Mucosa of descending colon (tissue), 3 donors: ENCODE results near the gene ANKS1B. TPM values are rescaled to one million over a fixed set of nuclear protein-coding genes. Genes with fewer than 3 reads are reported as not detected.

ENCODE experiments used
- ATAC-seq: fragments of 200-7000 bp; cut with Tn5 transposase; one replicate; pipeline ENCODE4 v1.9.1; 2020; ENCODE audit warnings: mild to moderate bottlenecking, moderate library complexity
- DNase-seq, 3 donors: peaks; one replicate each; pipeline ENCODE4 v3.0.0-alpha.2; 2020
- H3K36me3 ChIP-seq: fragments of 200-600 bp; one replicate; pipeline ENCODE4 v1.8.0; 2021; ENCODE audit warnings: low read depth, mild to moderate bottlenecking
- H3K4me1 ChIP-seq: fragments of 200-600 bp; one replicate; pipeline ENCODE4 v1.8.0; 2021; ENCODE audit warnings: low read depth, mild to moderate bottlenecking
- H3K4me3 ChIP-seq: fragments of 200-600 bp; one replicate; pipeline ENCODE4 v1.8.0; 2021; ENCODE audit warnings: mild to moderate bottlenecking
- H3K9me3 ChIP-seq: fragments of 200-600 bp; one replicate; pipeline ENCODE4 v1.8.0; 2021; ENCODE audit warnings: mild to moderate bottlenecking
- CTCF ChIP-seq: fragments of 200-600 bp; IDR thresholded peaks from one replicate; pipeline ENCODE4 v1.8.0; 2022; ENCODE audit warnings: antibody characterized with exemption, mild to moderate bottlenecking
- intact Hi-C, 2 donors: fragments of 100-400 bp; cut with DNase I in 1 of 2; cut with micrococcal nuclease in 1 of 2; formaldehyde crosslinking; loops; one replicate each; pipeline versions ENCODE4 v1.11.0 to v1.11.1; 2022; cut with DNase I, micrococcal nuclease
- total RNA-seq, 3 donors: library from RNA; stranded (reverse); fragmentation: NEBNext Ultra II Directional in 2 of 3; extraction: Animal tissue kit (Norgen Biotek cat#: 25700) in 2 of 3; gene quantifications; one replicate each; pipeline versions ENCODE4 v1.2.1 to v1.2.4, GENCODE V29; 2021 to 2023
- donor health status: DM: no; HTN: no; CAD: no; lungs with moderate emphysema.
- donor health status: DM: no; HTN: no; CAD: no.
- donor health status: DM: no; HTN: yes; CAD: no.

The ANKS1B gene
- total RNA-seq, 3 donors from 2014 or later, result 1.1 to 22.2 (median 2.3) TPM

DNA sequence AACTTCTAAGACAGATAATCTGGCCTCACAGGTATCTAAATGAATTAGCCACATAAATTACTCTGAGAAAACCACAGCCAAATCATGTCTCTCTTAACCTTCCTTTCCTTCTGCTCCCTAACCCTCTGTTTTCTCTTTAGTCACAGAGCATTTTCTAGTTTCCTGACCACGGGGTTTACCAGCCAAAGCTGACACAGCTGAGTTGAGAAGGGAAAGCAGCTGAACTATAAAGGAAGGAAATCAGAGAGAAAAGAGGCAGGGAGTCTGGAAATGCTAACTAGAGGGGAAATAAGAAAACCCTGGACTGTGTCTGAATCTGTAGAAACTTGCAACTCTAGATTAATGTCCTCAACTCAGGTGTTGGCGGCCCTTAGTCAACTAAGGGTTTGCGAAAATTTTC, 24.4 kb downstream of the ANKS1B start:
- TF ChIP-seq CTCF, result no peak
- intact Hi-C loops, result no loop called here
- Histone ChIP-seq H3K36me3 (no peaks in the 10 kb centered on the region), H3K4me1 (no peaks in the 10 kb centered on the region), H3K9me3 (no peaks in the 10 kb centered on the region), H3K4me3 (no peak overlapping the region)
- no peak for ATAC-seq
- DNase-seq, result no peak

GRCh38 chr12:99959549-99960170, 25.1 kb downstream of the ANKS1B start:
- intact Hi-C loops, result no loop called here
- no peak for ATAC-seq
- H3K36me3 ChIP-seq, result no peaks in the 10 kb centered on the region
- no peaks in the 10 kb centered on the region for H3K9me3 ChIP-seq
- no peak overlapping the region for H3K4me3 ChIP-seq
- no peaks in the 10 kb centered on the region for H3K4me1 ChIP-seq
- TF ChIP-seq CTCF, result no peak
- DNase-seq, result no peak

DNA sequence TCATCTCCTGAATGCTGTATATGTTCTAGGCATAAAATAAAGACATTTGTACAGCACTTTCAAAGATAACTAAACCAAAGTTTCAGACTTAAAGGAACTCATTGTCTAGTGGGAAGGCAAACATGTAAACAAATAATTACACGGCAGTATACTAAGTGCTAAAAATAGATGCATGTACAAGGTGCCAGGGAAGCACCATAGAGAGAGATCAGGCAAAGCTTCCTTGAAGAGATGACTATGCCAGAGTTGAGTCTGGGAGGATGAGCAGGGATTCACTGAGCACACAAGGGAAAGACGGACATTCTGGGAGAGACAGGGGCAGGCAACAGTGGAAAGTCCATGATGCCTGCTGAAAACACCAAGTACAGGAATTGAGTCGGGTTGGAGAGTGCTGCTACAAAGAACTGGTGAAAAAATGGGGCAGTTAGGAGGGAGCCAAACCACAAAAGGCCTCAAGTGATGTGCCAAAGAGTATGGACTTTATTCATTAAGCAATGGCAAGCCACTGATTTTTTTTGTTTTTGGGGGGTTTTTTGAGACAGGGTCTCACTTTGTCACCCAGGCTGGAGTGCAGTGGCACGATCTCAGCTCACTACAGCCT, 26.8 kb downstream of the ANKS1B start:
- Histone ChIP-seq H3K36me3 (no peaks in the 10 kb centered on the region), H3K9me3 (no peaks in the 10 kb centered on the region), H3K4me1 (no peaks in the 10 kb centered on the region), H3K4me3 (no peak overlapping the region)
- DNase-seq (no peak), ATAC-seq (no peak)
- TF ChIP-seq CTCF, result no peak
- intact Hi-C loops, result no loop called here

GRCh38 chr12:99954724-99955123, 30.0 kb downstream of the ANKS1B start:
- Histone ChIP-seq H3K4me3 (no peak overlapping the region), H3K9me3 (no peaks in the 10 kb centered on the region), H3K36me3 (no peaks in the 10 kb centered on the region), H3K4me1 (no peaks in the 10 kb centered on the region)
- ATAC-seq (no peak), DNase-seq (no peak)
- no peak for TF ChIP-seq CTCF
- intact Hi-C loops, result no loop called here

DNA sequence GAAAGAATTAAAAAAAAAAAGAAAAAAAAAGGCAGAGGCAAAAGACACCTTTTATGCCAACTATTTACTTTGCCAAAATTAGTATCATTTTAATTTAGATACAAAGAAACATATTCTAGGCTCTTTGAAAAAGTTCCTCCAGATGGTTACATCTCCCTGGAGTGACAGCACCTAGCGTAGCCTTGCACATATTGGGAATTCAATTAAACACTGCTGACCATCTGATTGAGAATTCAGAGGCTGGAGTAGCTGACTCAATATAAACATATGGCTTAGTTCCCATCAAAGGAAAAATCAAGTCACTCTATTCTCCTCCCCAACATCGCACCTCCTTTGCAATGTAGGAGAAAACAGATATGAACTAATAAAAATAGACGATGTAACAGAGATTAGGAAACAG, 36.4 kb downstream of the ANKS1B start:
- intact Hi-C loops, result no loop called here
- Histone ChIP-seq H3K4me1 (no peaks in the 10 kb centered on the region), H3K9me3 (no peaks in the 10 kb centered on the region), H3K36me3 (no peaks in the 10 kb centered on the region), H3K4me3 (no peak overlapping the region)
- DNase-seq (no peak), ATAC-seq (no peak)
- no peak for TF ChIP-seq CTCF
